ENCODE measurements around the gene FOXJ3. TPM values are rescaled to one million over a fixed set of nuclear protein-coding genes. Genes with fewer than 3 reads are reported as not detected.
A peak's percentile ranks its signal among the peaks of the same experiment; 100 is the strongest.

FOXJ3 gene
- total RNA-seq, 1 experiment from 2014 or later, result 55.3 TPM

GRCh38 chr1:42195841-42196240 is 139.2 kb downstream of the FOXJ3 start:
- no peak overlapping the region for H3K4me3 ChIP-seq (ENCODE audit: low read depth in 2 of 2, low read length in 2 of 2)
- H3K9me3 ChIP-seq (ENCODE audit: control insufficient read depth, insufficient read depth, low read depth, low read length), result no peaks in the 10 kb centered on the region
- ATAC-seq, result peak; percentile 21; the same call in 1 of the 2 replicates
- no peaks in the 10 kb centered on the region for H3K27me3 ChIP-seq (ENCODE audit: control insufficient read depth, insufficient read depth, low read length)
- ChIA-PET POLR2A (no interaction called here), CTCF (no interaction called here)
- TF ChIP-seq SIN3A (IDR thresholded peaks at IDR 0.05; ENCODE audit: borderline replicate concordance, insufficient read depth, low read depth, low read length), result no peak
- no peak for TF ChIP-seq POLR2AphosphoS5 (IDR thresholded peaks at IDR 0.05; ENCODE audit: low read depth, low read length)
- no peak for TF ChIP-seq TCF7L2 (IDR thresholded peaks at IDR 0.05; ENCODE audit: low read depth, low read length)
- TF ChIP-seq, protein P1, sequence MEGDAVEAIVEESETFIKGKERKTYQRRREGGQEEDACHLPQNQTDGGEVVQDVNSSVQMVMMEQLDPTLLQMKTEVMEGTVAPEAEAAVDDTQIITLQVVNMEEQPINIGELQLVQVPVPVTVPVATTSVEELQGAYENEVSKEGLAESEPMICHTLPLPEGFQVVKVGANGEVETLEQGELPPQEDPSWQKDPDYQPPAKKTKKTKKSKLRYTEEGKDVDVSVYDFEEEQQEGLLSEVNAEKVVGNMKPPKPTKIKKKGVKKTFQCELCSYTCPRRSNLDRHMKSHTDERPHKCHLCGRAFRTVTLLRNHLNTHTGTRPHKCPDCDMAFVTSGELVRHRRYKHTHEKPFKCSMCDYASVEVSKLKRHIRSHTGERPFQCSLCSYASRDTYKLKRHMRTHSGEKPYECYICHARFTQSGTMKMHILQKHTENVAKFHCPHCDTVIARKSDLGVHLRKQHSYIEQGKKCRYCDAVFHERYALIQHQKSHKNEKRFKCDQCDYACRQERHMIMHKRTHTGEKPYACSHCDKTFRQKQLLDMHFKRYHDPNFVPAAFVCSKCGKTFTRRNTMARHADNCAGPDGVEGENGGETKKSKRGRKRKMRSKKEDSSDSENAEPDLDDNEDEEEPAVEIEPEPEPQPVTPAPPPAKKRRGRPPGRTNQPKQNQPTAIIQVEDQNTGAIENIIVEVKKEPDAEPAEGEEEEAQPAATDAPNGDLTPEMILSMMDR (IDR thresholded peaks at IDR 0.05), result no peak
- TF ChIP-seq, protein P2, sequence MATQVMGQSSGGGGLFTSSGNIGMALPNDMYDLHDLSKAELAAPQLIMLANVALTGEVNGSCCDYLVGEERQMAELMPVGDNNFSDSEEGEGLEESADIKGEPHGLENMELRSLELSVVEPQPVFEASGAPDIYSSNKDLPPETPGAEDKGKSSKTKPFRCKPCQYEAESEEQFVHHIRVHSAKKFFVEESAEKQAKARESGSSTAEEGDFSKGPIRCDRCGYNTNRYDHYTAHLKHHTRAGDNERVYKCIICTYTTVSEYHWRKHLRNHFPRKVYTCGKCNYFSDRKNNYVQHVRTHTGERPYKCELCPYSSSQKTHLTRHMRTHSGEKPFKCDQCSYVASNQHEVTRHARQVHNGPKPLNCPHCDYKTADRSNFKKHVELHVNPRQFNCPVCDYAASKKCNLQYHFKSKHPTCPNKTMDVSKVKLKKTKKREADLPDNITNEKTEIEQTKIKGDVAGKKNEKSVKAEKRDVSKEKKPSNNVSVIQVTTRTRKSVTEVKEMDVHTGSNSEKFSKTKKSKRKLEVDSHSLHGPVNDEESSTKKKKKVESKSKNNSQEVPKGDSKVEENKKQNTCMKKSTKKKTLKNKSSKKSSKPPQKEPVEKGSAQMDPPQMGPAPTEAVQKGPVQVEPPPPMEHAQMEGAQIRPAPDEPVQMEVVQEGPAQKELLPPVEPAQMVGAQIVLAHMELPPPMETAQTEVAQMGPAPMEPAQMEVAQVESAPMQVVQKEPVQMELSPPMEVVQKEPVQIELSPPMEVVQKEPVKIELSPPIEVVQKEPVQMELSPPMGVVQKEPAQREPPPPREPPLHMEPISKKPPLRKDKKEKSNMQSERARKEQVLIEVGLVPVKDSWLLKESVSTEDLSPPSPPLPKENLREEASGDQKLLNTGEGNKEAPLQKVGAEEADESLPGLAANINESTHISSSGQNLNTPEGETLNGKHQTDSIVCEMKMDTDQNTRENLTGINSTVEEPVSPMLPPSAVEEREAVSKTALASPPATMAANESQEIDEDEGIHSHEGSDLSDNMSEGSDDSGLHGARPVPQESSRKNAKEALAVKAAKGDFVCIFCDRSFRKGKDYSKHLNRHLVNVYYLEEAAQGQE (IDR thresholded peaks at IDR 0.05; ENCODE audit: insufficient read depth in 1 of 2, low read depth in 2 of 2, low read length in 1 of 2), result no peak
- intact Hi-C loops (cut with micrococcal nuclease; ENCODE audit: unreplicated experiment), result no loop called here
- no peaks in the 10 kb centered on the region for H3K4me1 ChIP-seq (ENCODE audit: control insufficient read depth, insufficient read depth, low read length)
- DNase-seq (ENCODE audit: low read depth, low spot score), result no peak
- H3K36me3 ChIP-seq (ENCODE audit: control insufficient read depth, insufficient read depth, low read length), result peaks cover 8% of the 10 kb centered on the region; the same call in 1 of the 2 replicates
- BruUV-seq (replicated peaks), result no TSS peak
- in situ Hi-C loops (cut with HindIII; ENCODE audit: low pct_unique_long_range_greater_than_20kb, low sequenced_read_pairs), result no loop called here
- H3K27ac ChIP-seq (ENCODE audit: low read length), result no peak overlapping the region

- intact Hi-C loops (cut with micrococcal nuclease; ENCODE audit: unreplicated experiment) (no loop called here), in situ Hi-C loops (cut with HindIII; ENCODE audit: low pct_unique_long_range_greater_than_20kb, low sequenced_read_pairs) (no loop called here)
- ChIA-PET POLR2A (no interaction called here), CTCF (no interaction called here)
- Histone ChIP-seq H3K4me3 (ENCODE audit: low read depth in 2 of 2, low read length in 2 of 2) (no peak overlapping the region), H3K36me3 (ENCODE audit: control insufficient read depth, insufficient read depth, low read length) (peaks cover 15% of the 10 kb centered on the region), H3K27me3 (ENCODE audit: control insufficient read depth, insufficient read depth, low read length) (no peaks in the 10 kb centered on the region), H3K9me3 (ENCODE audit: control insufficient read depth, insufficient read depth, low read depth, low read length) (no peaks in the 10 kb centered on the region), H3K4me1 (ENCODE audit: control insufficient read depth, insufficient read depth, low read length) (no peaks in the 10 kb centered on the region), H3K27ac (ENCODE audit: low read length) (no peak overlapping the region)
- no peak for DNase-seq (ENCODE audit: low read depth, low spot score)
- BruUV-seq (replicated peaks), result no TSS peak
- ATAC-seq, result no peak
- TF ChIP-seq, protein P2 (IDR thresholded peaks at IDR 0.05; ENCODE audit: insufficient read depth in 1 of 2, low read depth in 2 of 2, low read length in 1 of 2), result no peak
- TF ChIP-seq TCF7L2 (IDR thresholded peaks at IDR 0.05; ENCODE audit: low read depth, low read length) (no peak), POLR2AphosphoS5 (IDR thresholded peaks at IDR 0.05; ENCODE audit: low read depth, low read length) (no peak), SIN3A (IDR thresholded peaks at IDR 0.05; ENCODE audit: borderline replicate concordance, insufficient read depth, low read depth, low read length) (no peak)
- TF ChIP-seq, protein P1 (IDR thresholded peaks at IDR 0.05), result no peak
Observed at GRCh38 chr1:42192106-42192505, 142.9 kb downstream of the FOXJ3 start.
